C1 segment of cervical spinal cord (tissue), 14 donors: ENCODE data around the gene BAHCC1.

ENCODE experiments used
- DNase-seq, 14 donors: peaks; one replicate each; lab custom pipeline; 2025; lab: John Stamatoyannopoulos, UW

Gene BAHCC1

GRCh38 chr17:81367171-81367570, 28.1 kb upstream of the BAHCC1 start:
- no peak for DNase-seq

- DNase-seq, result no peak
These were observed 26.9 kb upstream of the BAHCC1 start for GRCh38 chr17:81368161-81369022.

GRCh38 chr17:81370294-81370693, 25.0 kb upstream of the BAHCC1 start:
- DNase-seq, result no peak

- peak in 7 of 14 donors; percentile 35 to 71 (median 56) for DNase-seq
These were observed 23.1 kb upstream of the BAHCC1 start for GRCh38 chr17:81371910-81372760.

- peak in 2 of 14 donors; percentile 41 to 44 for DNase-seq
These were observed 21.6 kb upstream of the BAHCC1 start for GRCh38 chr17:81373536-81374160.

GRCh38 chr17:81374890-81375289, 20.4 kb upstream of the BAHCC1 start:
- no peak for DNase-seq

- DNase-seq, result no peak
These were observed 18.1 kb upstream of the BAHCC1 start for GRCh38 chr17:81376946-81377714.

GRCh38 chr17:81378941-81379511, 16.2 kb upstream of the BAHCC1 start:
- no peak for DNase-seq

GRCh38 chr17:81379523-81379942, 15.7 kb upstream of the BAHCC1 start:
- DNase-seq, result no peak

- DNase-seq, result no peak
These were observed 15.1 kb upstream of the BAHCC1 start for GRCh38 chr17:81380131-81380530.

GRCh38 chr17:81380666-81381518, 14.4 kb upstream of the BAHCC1 start:
- DNase-seq, result peak in 5 of 14 donors; percentile 19 to 65 (median 41)

- peak in 1 of 14 donors; percentile 50 for DNase-seq
These were observed 13.4 kb upstream of the BAHCC1 start for GRCh38 chr17:81381632-81382577.

GRCh38 chr17:81382851-81383250, 12.4 kb upstream of the BAHCC1 start:
- DNase-seq, result no peak

GRCh38 chr17:81383504-81384421, 11.5 kb upstream of the BAHCC1 start:
- DNase-seq, result peak in 3 of 14 donors; percentile 18 to 50 (median 47)

GRCh38 chr17:81384929-81385319, 10.3 kb upstream of the BAHCC1 start:
- no peak for DNase-seq

GRCh38 chr17:81385320-81386111, 9.7 kb upstream of the BAHCC1 start:
- peak in 13 of 14 donors; percentile 43 to 98 (median 94) for DNase-seq
